Measurements from ENCODE around the gene ZNF205. TPM values are rescaled to one million over a fixed set of nuclear protein-coding genes. Genes with fewer than 3 reads are reported as not detected.

ZNF205 gene
- total RNA-seq: 10 to 100 TPM; 17.6 to 18.2 TPM

DNA sequence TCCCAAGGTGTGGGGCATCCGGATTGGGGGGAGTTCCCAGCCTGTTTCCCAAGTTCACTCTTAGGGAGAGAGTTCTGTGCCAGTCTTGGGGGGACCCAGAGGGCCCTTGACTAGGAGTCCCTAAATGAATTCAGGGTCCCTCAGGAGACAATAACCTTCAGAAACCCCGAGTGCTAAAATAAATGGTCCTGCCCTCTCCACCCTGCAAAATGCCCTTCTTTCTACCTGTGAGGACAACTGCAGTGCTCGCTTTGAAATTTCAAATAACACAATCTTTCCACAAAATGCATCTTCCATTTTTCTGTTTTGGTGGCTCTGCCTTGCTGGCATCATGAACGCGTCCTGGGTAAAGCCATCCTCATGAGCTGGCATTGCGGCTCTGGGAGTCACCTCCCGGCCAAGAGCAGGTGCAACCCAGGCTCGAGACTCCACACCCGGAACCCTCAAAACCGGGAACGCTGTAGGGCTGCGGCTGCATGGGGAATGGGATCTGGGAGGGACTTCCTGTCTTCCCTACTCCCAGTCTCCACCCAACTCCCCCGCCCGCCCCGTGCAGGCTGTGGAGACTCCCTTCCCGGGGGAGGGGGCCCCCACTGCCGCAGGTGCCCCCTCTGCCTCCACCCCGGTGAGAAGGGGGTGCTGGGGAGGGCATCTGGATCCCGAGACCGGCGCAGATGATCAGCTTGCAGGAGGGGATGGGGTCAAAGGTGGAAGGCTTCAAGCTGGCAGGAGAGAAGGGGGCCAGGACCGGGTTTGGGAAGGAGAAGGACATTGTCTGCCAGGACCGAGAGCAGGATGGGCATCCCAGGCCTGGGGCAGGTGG, at the start of gene ZNF205:
TSS of gene ZNF205 (plus strand) at position 529 of the 823 bp plus-strand sequence. CDS start 845 bp downstream, outside the sequence.

GRCh38 chr16:3065069-3065741, 47.2 kb upstream of the ZNF205 start, which contains the start of gene IL32:
TSS of gene IL32 (plus strand) at chr16:3065640. CDS start at chr16:3065812, 172 bp downstream.

GRCh38 chr16:3098459-3099394, 13.7 kb upstream of the ZNF205 start, which contains the start of gene ZSCAN10:
TSS of gene ZSCAN10 (minus strand) at chr16:3099294. CDS start at chr16:3092937, 6,357 bp downstream.

GRCh38 chr16:3134338-3135125, 22.1 kb downstream of the ZNF205 start, which contains the start of gene ZNF213:
TSS of gene ZNF213 (plus strand) at chr16:3135029. CDS start at chr16:3137281, 2,252 bp downstream.

Small RNA genes within 50 kb of the gene (small RNA-seq; reads per million reads assigned to genes)
- gene RNU1-22P: 0.21 to 0.52 reads per million in 2 donors

Other genes starting within 250 kb of the ZNF205 start
- gene FLYWCH2, start 229.4 kb upstream of the ZNF205 start, total RNA-seq: 10 to 100 TPM; 47.8 to 57.6 TPM
- gene FLYWCH1, start 200.7 kb upstream of the ZNF205 start, total RNA-seq: 100 to 1,000 TPM in 1 of 2 donors, 10 to 100 TPM in 1; 54.6 to 113 TPM
- gene KREMEN2, start 148.3 kb upstream of the ZNF205 start, total RNA-seq: under 1 TPM; 0.33 to 0.34 TPM
- gene PAQR4, start 143.2 kb upstream of the ZNF205 start, total RNA-seq: 10 to 100 TPM in 1 of 2 donors, 1 to 10 TPM in 1; 9.6 to 22.0 TPM
- gene PKMYT1, start 132.1 kb upstream of the ZNF205 start, total RNA-seq: 10 to 100 TPM; 16.5 to 52.3 TPM
- gene CLDN9, start 99.7 kb upstream of the ZNF205 start, total RNA-seq: not detected
- gene CLDN6, start 94.4 kb upstream of the ZNF205 start, total RNA-seq: not detected
- gene TNFRSF12A, start 92.2 kb upstream of the ZNF205 start, total RNA-seq: 10 to 100 TPM; 16.9 to 35.6 TPM
- 10 to 100 TPM; 11.7 to 19.6 TPM for gene HCFC1R1, start 88.6 kb upstream of the ZNF205 start, total RNA-seq
- gene THOC6, start 88.6 kb upstream of the ZNF205 start, total RNA-seq: 10 to 100 TPM; 24.0 to 25.5 TPM
- not detected for gene BICDL2, start 75.6 kb upstream of the ZNF205 start, total RNA-seq
- gene MMP25, start 66.0 kb upstream of the ZNF205 start, total RNA-seq: under 1 TPM; under 0.01 to 1.00 TPM
- gene IL32, start 46.9 kb upstream of the ZNF205 start, total RNA-seq: 1 to 10 TPM in 1 of 2 donors, not detected in 1; 6.2 TPM
- gene ZSCAN10, start 13.3 kb upstream of the ZNF205 start, total RNA-seq: not detected
- gene ZNF213, start 22.4 kb downstream of the ZNF205 start, total RNA-seq: 1 to 10 TPM; 7.0 to 7.9 TPM
- not detected for gene OR1F1, start 75.6 kb downstream of the ZNF205 start, total RNA-seq
- gene ZNF200, start 122.6 kb downstream of the ZNF205 start, total RNA-seq: 10 to 100 TPM in 1 of 2 donors, 1 to 10 TPM in 1; 9.3 to 12.3 TPM
- gene MEFV, start 144.0 kb downstream of the ZNF205 start, total RNA-seq: under 1 TPM; 0.33 to 0.34 TPM
- 10 to 100 TPM; 33.3 to 41.6 TPM for gene ZNF263, start 170.9 kb downstream of the ZNF205 start, total RNA-seq
- 1 to 10 TPM; 2.0 to 3.8 TPM for gene TIGD7, start 192.8 kb downstream of the ZNF205 start, total RNA-seq
- 10 to 100 TPM; 22.4 to 23.3 TPM for gene ZNF75A, start 192.9 kb downstream of the ZNF205 start, total RNA-seq
- not detected for gene OR2C1, start 243.3 kb downstream of the ZNF205 start, total RNA-seq